ENCODE results near the gene ITGB2.

- TF ChIP-seq, protein P1, sequence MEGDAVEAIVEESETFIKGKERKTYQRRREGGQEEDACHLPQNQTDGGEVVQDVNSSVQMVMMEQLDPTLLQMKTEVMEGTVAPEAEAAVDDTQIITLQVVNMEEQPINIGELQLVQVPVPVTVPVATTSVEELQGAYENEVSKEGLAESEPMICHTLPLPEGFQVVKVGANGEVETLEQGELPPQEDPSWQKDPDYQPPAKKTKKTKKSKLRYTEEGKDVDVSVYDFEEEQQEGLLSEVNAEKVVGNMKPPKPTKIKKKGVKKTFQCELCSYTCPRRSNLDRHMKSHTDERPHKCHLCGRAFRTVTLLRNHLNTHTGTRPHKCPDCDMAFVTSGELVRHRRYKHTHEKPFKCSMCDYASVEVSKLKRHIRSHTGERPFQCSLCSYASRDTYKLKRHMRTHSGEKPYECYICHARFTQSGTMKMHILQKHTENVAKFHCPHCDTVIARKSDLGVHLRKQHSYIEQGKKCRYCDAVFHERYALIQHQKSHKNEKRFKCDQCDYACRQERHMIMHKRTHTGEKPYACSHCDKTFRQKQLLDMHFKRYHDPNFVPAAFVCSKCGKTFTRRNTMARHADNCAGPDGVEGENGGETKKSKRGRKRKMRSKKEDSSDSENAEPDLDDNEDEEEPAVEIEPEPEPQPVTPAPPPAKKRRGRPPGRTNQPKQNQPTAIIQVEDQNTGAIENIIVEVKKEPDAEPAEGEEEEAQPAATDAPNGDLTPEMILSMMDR (conservative IDR thresholded peaks at IDR 0.05; ENCODE audit: low read depth, low read length), result no peak
- TF ChIP-seq EZH2 (IDR thresholded peaks at IDR 0.05; ENCODE audit: low read length, unreplicated experiment), result no peak
- TF ChIP-seq EZH2phosphoT487 (IDR thresholded peaks at IDR 0.05; ENCODE audit: borderline replicate concordance, low read length), result no peak
Measured at GRCh38 chr21:44872649-44873355, 47.9 kb downstream of the ITGB2 start.
